BLaER1 treated with 17β-estradiol and CSF1 and Interleukin-3, amounts not matched to agents 10 nM and 100 nM (cell line): ENCODE results near the gene ASCL3.
"Not testable (repeated sequence)": the region's sequence is repeated elsewhere in the genome, so short reads cannot be mapped to it uniquely, and the experiment has no call there.

Experiments used
- H3K27ac ChIP-seq, 11 experiments: shearing (Covaris generic); formaldehyde crosslinking; 2 replicates each; pipeline ENCODE4 v1.8.1; 2022
- H3K27me3 ChIP-seq, 11 experiments: shearing (Covaris generic); formaldehyde crosslinking; 2 replicates each; pipeline ENCODE4 v1.8.1; 2022
- H3K36me3 ChIP-seq, 11 experiments: shearing (Covaris generic); formaldehyde crosslinking; 2 replicates each; pipeline ENCODE4 v1.8.1; 2022
- H3K4me1 ChIP-seq, 10 experiments: shearing (Covaris generic); formaldehyde crosslinking; 2 replicates each; pipeline ENCODE4 v1.8.1; 2022
- H3K4me2 ChIP-seq, 11 experiments: shearing (Covaris generic); formaldehyde crosslinking; 2 replicates each; pipeline ENCODE4 v1.8.1; 2022
- H3K4me3 ChIP-seq, 10 experiments: shearing (Covaris generic); formaldehyde crosslinking; 2 replicates each; pipeline ENCODE4 v1.8.1; 2022
- H3K9ac ChIP-seq, 11 experiments: shearing (Covaris generic); formaldehyde crosslinking; 2 replicates each; pipeline ENCODE4 v1.8.1; 2022
- H3K9me3 ChIP-seq, 11 experiments: shearing (Covaris generic); formaldehyde crosslinking; replicated peaks in 1 of 11; 2 replicates each; pipeline ENCODE4 v1.8.1; 2022
- H4K20me1 ChIP-seq, 11 experiments: shearing (Covaris generic); formaldehyde crosslinking; 2 replicates each; pipeline ENCODE4 v1.8.1; 2022
- Cebpa-rat ChIP-seq, 11 experiments: shearing (Covaris generic); IDR thresholded peaks; 2 replicates each; pipeline ENCODE4 v1.8.1; 2022

The ASCL3 gene

GRCh38 chr11:8959546-8960166 lies 16.8 kb upstream of the ASCL3 start:
- H3K36me3 ChIP-seq, result peaks cover 15 to 44% (median 22%) of the 10 kb centered on the region in 11 experiments
- H4K20me1 ChIP-seq, result peaks cover 13 to 68% (median 38%) of the 10 kb centered on the region in 11 experiments; a peak in 16 of 22 replicates
- no peaks in the 10 kb centered on the region for H3K27me3 ChIP-seq
- peak overlapping the region in 2 of 11 experiments; percentile 6 to 18; a peak in 2 of 22 replicates for H3K4me2 ChIP-seq
- peak overlapping the region in 1 of 11 experiments; percentile 39; a peak in 1 of 22 replicates for H3K9ac ChIP-seq
- H3K27ac ChIP-seq, result no peak overlapping the region
- no peak for TF ChIP-seq Cebpa-rat (IDR thresholded peaks at IDR 0.05)
- peaks cover 14 to 37% (median 16%) of the 10 kb centered on the region in 10 experiments for H3K4me1 ChIP-seq
- H3K9me3 ChIP-seq, result no peaks in the 10 kb centered on the region
- H3K4me3 ChIP-seq, result no peak overlapping the region

DNA sequence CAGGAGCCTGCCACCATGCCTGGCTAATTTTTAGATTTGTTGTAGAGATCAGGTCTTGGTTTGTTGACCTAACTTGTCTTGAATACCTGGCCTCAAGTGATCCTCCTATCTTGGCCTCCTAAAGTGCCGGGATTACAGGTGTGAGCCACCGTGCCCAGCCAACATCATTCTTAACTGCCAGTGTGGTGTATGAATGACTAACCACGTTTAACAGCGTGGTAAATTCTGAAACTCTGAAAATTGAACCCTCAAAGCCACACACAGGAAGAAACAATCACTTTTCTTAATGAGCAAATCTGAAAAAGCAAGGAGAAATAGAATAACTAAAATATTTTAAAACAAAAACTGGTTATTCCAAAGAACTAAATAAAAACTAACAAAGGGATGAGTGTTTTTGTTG lies 14.0 kb upstream of the ASCL3 start:
- Histone ChIP-seq H3K36me3 (peaks cover 40 to 72% (median 48%) of the 10 kb centered on the region in 11 experiments), H3K9me3 (no peaks in the 10 kb centered on the region), H3K27ac (no peak overlapping the region), H4K20me1 (peaks cover 0 to 51% (median 34%) of the 10 kb centered on the region in 11 experiments; a peak in 15 of 22 replicates), H3K9ac (no peak overlapping the region), H3K4me1 (peaks cover 0 to 20% (median 0%) of the 10 kb centered on the region in 10 experiments; a peak in 5 of 20 replicates), H3K4me2 (no peak overlapping the region), H3K4me3 (no peak overlapping the region), H3K27me3 (no peaks in the 10 kb centered on the region)
- TF ChIP-seq Cebpa-rat (IDR thresholded peaks at IDR 0.05), result no peak

DNA sequence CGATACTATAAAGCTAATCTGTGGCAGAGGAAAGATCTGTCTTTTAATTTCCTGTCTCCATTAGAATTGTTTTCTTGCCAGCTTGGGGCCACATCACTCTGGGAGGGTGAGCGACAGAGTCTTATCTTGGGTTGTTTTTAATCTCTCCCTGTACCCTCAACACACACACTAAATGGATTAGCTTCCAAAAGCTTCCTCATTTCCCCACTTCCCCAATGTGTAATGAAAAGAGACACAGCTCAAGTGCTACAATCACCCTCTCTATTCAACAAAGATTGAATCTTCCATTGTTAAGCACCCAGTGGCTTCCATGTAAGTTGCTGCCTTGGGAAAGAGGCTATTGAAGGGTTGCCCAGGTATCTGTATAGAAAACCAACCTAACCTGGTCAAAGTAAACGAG lies 6.1 kb upstream of the ASCL3 start:
- Histone ChIP-seq H3K36me3 (peaks cover 57 to 80% (median 71%) of the 10 kb centered on the region in 11 experiments), H3K4me2 (no peak overlapping the region), H3K4me3 (no peak overlapping the region), H4K20me1 (peaks cover 0 to 6% (median 0%) of the 10 kb centered on the region in 11 experiments; a peak in 1 of 22 replicates), H3K9me3 (no peaks in the 10 kb centered on the region), H3K4me1 (peaks cover 0 to 7% (median 0%) of the 10 kb centered on the region in 10 experiments; a peak in 2 of 20 replicates), H3K27ac (no peak overlapping the region), H3K27me3 (no peaks in the 10 kb centered on the region), H3K9ac (no peak overlapping the region)
- TF ChIP-seq Cebpa-rat (IDR thresholded peaks at IDR 0.05), result no peak

GRCh38 chr11:8947230-8947943 lies 4.6 kb upstream of the ASCL3 start:
- H3K27ac ChIP-seq, result no peak overlapping the region
- H3K4me3 ChIP-seq, result no peak overlapping the region
- H3K36me3 ChIP-seq, result peaks cover 44 to 65% (median 56%) of the 10 kb centered on the region in 11 experiments
- no peaks in the 10 kb centered on the region for H3K27me3 ChIP-seq
- no peak overlapping the region for H3K4me2 ChIP-seq
- no peak for TF ChIP-seq Cebpa-rat (IDR thresholded peaks at IDR 0.05)
- H3K9ac ChIP-seq, result no peak overlapping the region
- no peaks in the 10 kb centered on the region for H4K20me1 ChIP-seq
- H3K4me1 ChIP-seq, result peaks cover 0 to 7% (median 0%) of the 10 kb centered on the region in 10 experiments; a peak in 2 of 20 replicates
- no peaks in the 10 kb centered on the region for H3K9me3 ChIP-seq

DNA sequence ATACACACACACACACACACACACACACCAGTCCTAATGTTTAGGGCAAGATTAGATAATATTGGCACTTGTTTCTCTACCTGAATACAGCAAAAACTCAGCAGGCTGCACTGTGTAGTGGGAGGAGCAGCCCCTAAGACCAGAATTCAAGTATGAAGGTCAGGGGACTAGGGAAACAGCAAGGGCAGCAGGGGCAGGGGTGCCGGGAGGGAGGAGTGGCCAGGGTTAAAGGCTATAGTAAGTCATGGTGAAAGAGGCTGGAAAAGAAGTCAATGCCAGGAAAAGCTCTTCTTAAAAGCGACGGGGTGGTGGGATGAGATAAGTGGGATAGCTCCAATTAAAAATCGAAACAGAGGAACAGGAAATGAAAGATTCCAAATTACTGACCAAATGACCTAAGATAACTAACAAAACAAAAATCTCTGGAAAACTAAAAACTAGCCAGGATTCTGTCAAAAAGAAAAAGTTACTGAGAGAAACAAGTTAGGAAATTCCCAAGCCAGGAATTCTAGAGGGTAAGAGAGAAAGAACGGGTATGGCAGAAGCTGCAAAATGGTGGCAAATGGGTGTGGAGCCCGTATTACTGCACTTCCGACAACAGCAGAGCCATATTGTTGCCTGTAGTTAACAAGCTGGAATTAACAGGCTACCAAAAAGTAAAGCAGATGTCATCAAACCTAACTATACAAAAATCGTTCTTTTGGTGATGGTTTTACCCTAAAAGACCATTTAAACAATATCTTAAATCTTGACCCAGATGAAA lies 1.3 kb downstream of the ASCL3 start:
- H3K4me2 ChIP-seq, result no peak overlapping the region

DNA sequence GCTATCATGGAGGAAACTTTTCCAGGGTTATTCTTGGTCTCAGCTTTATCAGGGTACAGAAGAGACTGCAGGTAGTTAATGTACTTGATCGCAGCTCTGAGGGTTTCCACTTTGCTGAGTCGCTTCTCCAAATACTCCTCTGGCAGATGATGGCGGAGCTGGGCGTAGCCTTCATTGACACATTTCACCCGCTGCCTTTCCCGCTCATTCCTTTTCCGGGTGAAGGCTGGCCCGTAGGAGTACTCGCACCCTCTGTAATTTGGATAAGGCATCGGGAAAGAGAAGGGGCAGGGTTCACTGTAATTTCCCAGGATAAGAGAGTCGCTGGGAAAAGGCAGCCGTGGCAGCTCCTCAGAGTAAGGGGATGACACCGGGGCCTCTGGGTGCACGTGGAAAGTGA lies 5.2 kb downstream of the ASCL3 start:
- H3K36me3 ChIP-seq, result no peaks in the 10 kb centered on the region
- no peak for TF ChIP-seq Cebpa-rat (IDR thresholded peaks at IDR 0.05)
- no peak overlapping the region for H3K27ac ChIP-seq
- H3K4me3 ChIP-seq, result no peak overlapping the region
- no peaks in the 10 kb centered on the region for H3K9me3 ChIP-seq
- no peaks in the 10 kb centered on the region for H3K4me1 ChIP-seq
- no peak overlapping the region for H3K4me2 ChIP-seq
- H4K20me1 ChIP-seq, result no peaks in the 10 kb centered on the region
- H3K27me3 ChIP-seq, result no peaks in the 10 kb centered on the region
- no peak overlapping the region for H3K9ac ChIP-seq

More for the DNA sequence above, 1.3 kb downstream of the ASCL3 start:
- Histone ChIP-seq H3K9me3 (no peaks in the 10 kb centered on the region), H3K27me3 (no peaks in the 10 kb centered on the region), H3K4me1 (no peaks in the 10 kb centered on the region), H4K20me1 (no peaks in the 10 kb centered on the region), H3K27ac (no peak overlapping the region), H3K36me3 (peaks cover 0 to 6% (median 2%) of the 10 kb centered on the region in 11 experiments; a peak in 6 of 22 replicates), H3K4me3 (no peak overlapping the region), H3K9ac (no peak overlapping the region)
- TF ChIP-seq Cebpa-rat (IDR thresholded peaks at IDR 0.05), result no peak

GRCh38 chr11:8937159-8937558 lies 5.7 kb downstream of the ASCL3 start:
- H4K20me1 ChIP-seq, result no peaks in the 10 kb centered on the region; a peak in 1 of 22 replicates
- no peak for TF ChIP-seq Cebpa-rat (IDR thresholded peaks at IDR 0.05)
- H3K4me3 ChIP-seq, result no peak overlapping the region
- H3K4me2 ChIP-seq, result no peak overlapping the region
- no peak overlapping the region for H3K9ac ChIP-seq
- no peaks in the 10 kb centered on the region for H3K27me3 ChIP-seq
- no peaks in the 10 kb centered on the region for H3K4me1 ChIP-seq
- no peak overlapping the region for H3K27ac ChIP-seq
- H3K9me3 ChIP-seq, result no peaks in the 10 kb centered on the region
- H3K36me3 ChIP-seq, result no peaks in the 10 kb centered on the region

DNA sequence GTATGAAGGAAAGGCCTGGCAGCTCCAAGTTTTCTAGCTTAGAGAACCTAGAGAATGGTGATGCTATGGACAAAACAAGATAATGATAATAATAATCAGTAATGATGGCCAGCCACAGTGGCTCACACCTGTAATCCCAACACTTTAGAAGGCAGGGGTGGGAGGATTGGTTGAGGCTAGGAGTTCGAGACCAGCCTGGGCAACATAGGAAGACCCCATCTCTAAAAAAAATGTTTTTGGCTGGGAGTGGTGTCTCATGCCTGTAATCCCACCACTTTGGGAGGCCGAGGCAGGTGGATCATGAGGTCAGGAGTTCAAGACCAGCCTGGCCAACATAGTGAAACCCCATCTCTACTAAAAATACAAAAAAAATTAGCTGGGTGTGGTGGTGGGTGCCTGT lies 7.0 kb downstream of the ASCL3 start:
- not testable (repeated sequence) for H4K20me1 ChIP-seq, H3K4me3 ChIP-seq, H3K4me1 ChIP-seq, H3K9ac ChIP-seq, H3K27ac ChIP-seq, H3K36me3 ChIP-seq, H3K4me2 ChIP-seq, H3K9me3 ChIP-seq, H3K27me3 ChIP-seq
